22Rv1 (cell line): ENCODE results near the gene DNAH10.

Experiments
- H3K27ac ChIP-seq: fragments of 450-650 bp; 2 replicates; pipeline ENCODE4 v1.5.1; 2017
- CTCF ChIP-seq: fragments of 450-650 bp; IDR thresholded peaks from 2 replicates; pipeline ENCODE4 v1.5.1; 2017; ENCODE audit warnings: mild to moderate bottlenecking
- ZFX ChIP-seq: fragments of 450-650 bp; IDR thresholded peaks from 2 replicates; pipeline ENCODE4 v1.6.1; 2017; ENCODE audit warnings: antibody characterized with exemption, borderline replicate concordance

The DNAH10 gene

DNA sequence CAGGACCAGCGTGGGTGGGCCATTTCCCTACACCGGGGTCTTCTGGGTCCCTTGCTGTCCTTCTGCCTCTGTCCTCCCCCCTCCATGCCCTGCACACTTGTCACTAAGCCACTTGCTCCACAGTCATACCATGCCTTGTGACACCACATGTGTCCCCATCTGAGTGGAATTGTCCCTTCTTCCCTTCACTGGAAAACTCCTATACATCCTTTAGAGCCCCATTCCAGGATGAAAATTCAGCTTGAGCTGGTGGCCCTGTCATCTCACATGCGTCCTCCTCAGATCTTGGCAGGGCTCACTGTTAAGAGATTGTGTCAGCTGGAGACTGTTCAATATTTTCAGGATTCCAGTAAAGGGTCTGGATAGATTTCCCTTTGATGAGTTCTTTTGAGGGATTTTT, 87.4 kb downstream of the DNAH10 start:
- TF ChIP-seq CTCF, result no peak
- TF ChIP-seq ZFX, result no peak
- no peak overlapping the region for H3K27ac ChIP-seq

DNA sequence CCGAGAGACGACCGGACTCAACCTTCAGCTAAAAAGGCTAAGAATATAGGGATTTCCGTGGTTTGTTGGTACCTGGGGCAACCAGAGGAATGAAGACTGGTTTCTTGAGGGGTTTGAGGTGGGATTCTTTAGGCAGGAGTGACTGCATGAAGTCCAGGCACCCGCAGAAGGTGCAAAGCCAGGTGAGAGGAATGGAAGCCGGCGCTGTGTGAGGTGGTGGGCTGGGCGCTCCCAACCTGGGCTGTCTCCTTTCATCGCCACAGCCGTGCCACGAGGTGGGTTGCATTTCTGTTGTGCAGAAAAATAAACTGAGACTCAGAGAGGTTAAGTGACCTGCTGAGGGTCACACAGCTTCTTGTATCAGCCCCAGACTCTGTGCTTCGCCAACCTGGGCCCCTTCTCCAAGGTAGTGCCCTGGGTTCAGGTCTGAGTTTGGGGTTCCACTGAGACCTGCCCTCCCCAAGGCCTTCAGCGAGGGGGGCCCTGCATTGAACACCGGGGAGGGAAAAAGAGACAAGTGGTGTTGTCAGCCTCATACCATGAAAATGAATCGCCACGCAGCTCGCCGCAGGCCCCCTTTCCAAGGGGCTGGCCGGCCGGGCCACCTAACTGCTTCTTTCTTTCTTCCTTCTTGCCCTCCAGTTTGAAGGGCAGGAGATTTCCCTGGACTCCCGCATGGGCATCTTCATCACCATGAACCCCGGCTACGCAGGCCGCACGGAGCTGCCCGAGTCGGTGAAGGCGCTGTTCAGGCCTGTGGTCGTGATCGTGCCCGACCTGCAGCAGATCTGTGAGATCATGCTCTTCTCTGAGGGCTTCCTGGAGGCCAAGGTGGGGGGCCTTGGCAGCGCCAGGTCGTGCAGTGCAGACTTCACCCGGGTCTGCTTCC, 88.4 kb downstream of the DNAH10 start:
- TF ChIP-seq CTCF, result no peak
- no peak for TF ChIP-seq ZFX
- no peak overlapping the region for H3K27ac ChIP-seq

DNA sequence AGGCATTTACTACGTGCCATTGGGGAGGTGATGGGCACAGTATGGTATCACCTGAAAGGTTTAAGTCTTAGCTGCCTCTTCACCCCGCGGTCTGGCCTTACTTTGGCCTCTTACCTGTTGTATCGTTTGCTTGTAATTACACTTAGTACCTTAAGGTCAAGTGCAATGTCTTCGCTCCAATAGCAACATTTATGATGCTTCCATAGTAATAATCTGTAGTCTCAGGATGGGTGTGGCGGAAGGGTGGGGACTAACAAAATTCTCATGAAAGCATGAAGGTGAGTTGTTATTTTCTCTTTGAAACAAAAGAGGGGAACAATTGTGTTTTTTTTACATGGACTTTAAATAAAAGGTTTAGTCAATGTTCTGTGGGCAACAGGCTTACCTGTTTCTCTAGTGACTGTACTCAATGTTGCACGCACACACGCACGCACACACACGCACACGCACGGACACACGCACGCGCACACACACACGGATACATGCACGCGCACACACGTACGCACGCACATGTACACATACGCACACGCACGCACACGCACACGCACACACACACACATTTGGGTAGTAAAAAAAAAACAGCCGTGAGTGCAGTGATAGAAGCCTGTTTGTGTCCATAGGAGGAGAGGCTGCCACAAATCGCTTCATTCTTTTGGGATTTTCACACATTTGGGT, 91.4 kb downstream of the DNAH10 start:
- H3K27ac ChIP-seq, result no peak overlapping the region
- TF ChIP-seq ZFX, result no peak
- no peak for TF ChIP-seq CTCF

GRCh38 chr12:123854232-123854631, 92.1 kb downstream of the DNAH10 start:
- no peak overlapping the region for H3K27ac ChIP-seq
- TF ChIP-seq CTCF (no peak), ZFX (no peak)

DNA sequence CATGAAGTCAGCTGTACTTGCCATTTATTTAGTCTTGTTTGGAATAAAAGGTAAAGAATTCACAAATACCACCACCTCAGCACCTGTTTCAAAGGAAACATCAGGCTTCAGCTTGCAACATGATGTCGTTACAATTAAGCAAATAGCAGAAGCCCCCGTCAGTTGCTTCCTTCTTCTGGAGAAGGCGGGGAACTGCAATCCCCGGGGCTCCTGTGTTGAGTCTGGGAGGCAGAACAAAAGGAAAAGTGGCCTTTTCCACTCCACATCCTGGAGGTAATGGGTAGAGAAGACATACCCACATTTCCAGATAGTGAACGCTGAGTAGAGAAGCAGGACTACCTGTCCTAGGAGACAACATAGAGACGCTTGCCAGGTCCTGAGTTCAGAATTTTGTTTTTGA, 92.8 kb downstream of the DNAH10 start:
- no peak overlapping the region for H3K27ac ChIP-seq
- TF ChIP-seq ZFX, result no peak
- no peak for TF ChIP-seq CTCF

DNA sequence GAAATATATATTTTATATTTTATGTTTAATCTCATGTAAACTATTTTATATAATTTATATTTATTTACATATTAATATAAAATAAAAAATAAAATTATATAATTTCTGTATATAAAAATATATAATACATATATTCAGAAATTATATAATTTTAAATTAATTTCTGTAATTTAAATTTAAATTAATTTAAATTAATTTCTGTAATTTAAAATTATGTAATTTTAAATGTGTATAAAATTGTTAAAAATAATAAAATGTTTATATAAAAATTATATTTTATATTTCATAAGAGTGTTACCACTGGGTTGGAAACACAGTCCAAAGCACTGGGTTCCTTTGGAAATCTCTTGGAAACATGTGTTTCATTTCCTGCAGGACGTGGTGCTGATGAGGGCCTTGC, 94.6 kb downstream of the DNAH10 start:
- H3K27ac ChIP-seq, result no peak overlapping the region
- TF ChIP-seq CTCF, result no peak
- no peak for TF ChIP-seq ZFX

- TF ChIP-seq CTCF (no peak), ZFX (no peak)
- no peak overlapping the region for H3K27ac ChIP-seq
Observed at GRCh38 chr12:123858176-123858575, 96.1 kb downstream of the DNAH10 start.
